Spleen (tissue), 11 donors: ENCODE data around the gene S1PR5. TPM values are rescaled to one million over a fixed set of nuclear protein-coding genes. Genes with fewer than 3 reads are reported as not detected.

ENCODE experiments used
- DNase-seq: peaks from one replicate; pipeline ENCODE4 v3.0.0-alpha.2; 2020
- H3K27ac ChIP-seq, 8 donors: fragments of 200-600 bp; sonication (generic) in 7 of 8; 1 replicate in 4 of 8; 2 replicates in 4 of 8; pipeline versions ENCODE4 v1.5.0 to v1.8.0; 2016 to 2021; ENCODE audit warnings: inconsistent platforms in 4 of 8, mild to moderate bottlenecking in 4 of 8, moderate library complexity in 1 of 8
- H3K27me3 ChIP-seq, 7 donors: fragments of 200-600 bp; sonication (generic) in 6 of 7; replicated peaks in 1 of 7; 1 replicate in 4 of 7; 2 replicates in 3 of 7; pipeline versions ENCODE4 v1.5.0 to v1.8.0; 2016 to 2021; ENCODE audit warnings: inconsistent platforms in 3 of 7, mild to moderate bottlenecking in 1 of 7
- H3K36me3 ChIP-seq, 6 donors: fragments of 200-600 bp; sonication (generic) in 5 of 6; 1 replicate in 4 of 6; 2 replicates in 2 of 6; pipeline versions ENCODE4 v1.5.0 to v1.8.0; 2016 to 2021; ENCODE audit warnings: inconsistent platforms in 2 of 6
- H3K4me1 ChIP-seq, 6 donors: fragments of 200-600 bp; sonication (generic) in 5 of 6; 1 replicate in 3 of 6; 2 replicates in 3 of 6; pipeline versions ENCODE4 v1.5.0 to v1.8.0; 2016 to 2021; ENCODE audit warnings: inconsistent platforms in 3 of 6
- H3K4me3 ChIP-seq, 8 donors: fragments of 200-600 bp; sonication (generic) in 7 of 8; 1 replicate in 4 of 8; 2 replicates in 4 of 8; pipeline versions ENCODE4 v1.5.0 to v1.8.0; 2016 to 2021; ENCODE audit warnings: inconsistent platforms in 4 of 8, mild to moderate bottlenecking in 4 of 8, moderate library complexity in 2 of 8
- H3K9me3 ChIP-seq, 8 donors: fragments of 200-600 bp; sonication (generic) in 7 of 8; 1 replicate in 4 of 8; 2 replicates in 4 of 8; pipeline versions ENCODE4 v1.5.0 to v1.8.0; 2016 to 2021; ENCODE audit warnings: inconsistent platforms in 4 of 8
- POLR2A ChIP-seq, 3 donors: fragments of 450-650 bp; IDR thresholded peaks; one replicate each; pipeline ENCODE4 v1.5.1; 2017; ENCODE audit warnings: antibody characterized with exemption in 3 of 3, mild to moderate bottlenecking in 1 of 3
- POLR2AphosphoS5 ChIP-seq, 3 donors: sonication (generic); formaldehyde crosslinking; IDR thresholded peaks; one replicate each; pipeline ENCODE4 v1.5.1; 2017; ENCODE audit warnings: antibody characterized with exemption in 3 of 3
- WGBS, 5 donors: extraction: QIAGEN DNeasy Blood & Tissue Kit in 3 of 5; methylation state at CpG; one replicate each; pipeline versions ENCODE4 v1.1.5 to v1.1.7; 2013 to 2018; 5-methylcytosine and 5-hydroxymethylcytosine counted together
- intact Hi-C: fragments of 100-400 bp; cut with DNase I; formaldehyde crosslinking; loops from one replicate; pipeline ENCODE4 v1.15.0; 2023; ENCODE audit warnings: low total_unique reads
- polyA plus RNA-seq, 3 donors: library from polyadenylated mRNA; stranded (reverse); fragments of 200-250 nt; gene quantifications; one replicate each; pipeline ENCODE4 v1.2.1, GENCODE V29; 2013
- total RNA-seq, 7 donors: library from RNA; depleted of rRNA in 3 of 7; stranded (reverse); fragments of >200 nt in 3 of 7; fragmentation: NEBNext Ultra II Directional in 4 of 7; extraction: Animal tissue kit (Norgen Biotek cat#: 25700) in 4 of 7; gene quantifications; one replicate each; pipeline versions ENCODE4 v1.1.0 to v1.2.1, GENCODE V29; 2016 to 2021
- TF ChIP-seq, protein P1 (sequence below), 11 experiments: fragments of 200-600 bp in 7 of 11; fragments of 450-650 bp in 4 of 11; sonication (generic) in 4 of 11; IDR thresholded peaks in 8 of 11; conservative IDR thresholded peaks in 3 of 11; 1 replicate in 7 of 11; 2 replicates in 4 of 11; pipeline versions ENCODE4 v1.4.0 to v1.8.0; 2016 to 2021; ENCODE audit warnings: antibody characterized with exemption in 11 of 11, inconsistent platforms in 4 of 11, mild to moderate bottlenecking in 1 of 11
- donor health status: healthy with polysubstance abuse.
- donor health status: DM: no; HTN: no; CAD: no; lungs with moderate emphysema.
- donor health status: DM: no; HTN: no; CAD: no.
- donor health status: Bipolar disorder and iron deficiency.
- donor health status: healthy.
- donor health status: DM: no; HTN: no; CAD: no.
- donor health status: DM: yes; HTN: yes; CAD: no.

Gene S1PR5
- total and polyA plus RNA-seq, 10 donors, result 0.52 to 21.2 (median 6.0) TPM

DNA sequence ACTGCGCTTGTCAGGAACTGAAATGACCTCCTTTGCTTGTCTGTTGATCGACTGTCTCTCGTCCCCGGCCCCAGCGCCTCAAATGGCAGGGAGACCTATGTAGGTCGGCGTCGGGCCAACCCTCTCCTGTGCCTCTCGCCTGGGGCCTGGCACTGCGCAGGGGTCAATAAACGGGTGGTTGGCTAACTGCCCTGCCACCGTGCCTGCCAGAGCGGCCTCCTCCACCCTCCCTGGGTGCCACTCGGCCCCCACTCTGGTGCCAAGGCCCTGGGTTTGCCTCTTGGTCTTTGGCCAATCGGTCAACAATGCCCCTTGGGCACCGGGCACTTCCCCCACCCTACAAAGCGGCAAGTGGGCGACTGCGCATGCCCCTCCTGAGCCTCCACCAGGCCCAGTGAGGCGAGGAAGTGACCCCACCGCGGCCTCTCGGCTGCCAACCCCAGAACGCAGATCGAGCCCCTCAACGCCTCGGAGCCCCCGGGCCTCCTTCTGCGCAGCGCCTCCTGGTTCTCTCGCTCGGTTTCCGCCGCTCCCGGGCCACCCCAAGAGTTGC, 15.2 kb downstream of the S1PR5 start:
- intact Hi-C loops, result loop anchor here (5.0 kb wide), 1 partner anchor 65 kb away; the partner anchor contains the start of genes CDKN2D and KRI1
- Histone ChIP-seq H3K27me3 (no peaks in the 10 kb centered on the region), H3K36me3 (peaks cover 0 to 32% (median 19%) of the 10 kb centered on the region in 6 donors), H3K4me3 (peak overlapping the region; percentile 87 to 92 (median 89)), H3K4me1 (peaks cover 24 to 72% (median 60%) of the 10 kb centered on the region in 6 donors), H3K27ac (peak overlapping the region; percentile 91 to 99 (median 98)), H3K9me3 (no peaks in the 10 kb centered on the region)
- TF ChIP-seq POLR2AphosphoS5 (IDR thresholded peaks at IDR 0.05), result peak in 2 of 3 donors; percentile 53 to 66
- no peak for TF ChIP-seq POLR2A (IDR thresholded peaks at IDR 0.05)
- 0 to 2% (median 1%) methylated on average over 15 to 35 of the region's 35 CpGs for WGBS, 5 donors
- DNase-seq, result peak; percentile 90

DNA sequence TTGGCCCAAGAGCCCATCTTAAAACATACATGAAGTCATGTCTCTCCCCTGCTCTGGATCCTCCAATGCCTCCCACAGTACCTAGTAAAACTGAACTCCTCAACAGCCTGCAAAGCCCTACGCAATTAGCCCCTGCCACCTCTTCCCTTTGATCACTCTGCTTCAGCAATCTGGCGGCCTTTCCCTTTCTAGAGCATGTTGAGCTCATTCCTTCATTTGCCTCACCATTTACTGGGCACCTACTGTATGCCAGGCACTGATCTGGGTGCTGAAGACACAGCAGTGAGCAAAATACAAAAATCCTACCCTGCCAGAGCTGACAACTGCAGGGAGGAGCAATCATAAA, 17.0 kb downstream of the S1PR5 start:
- intact Hi-C loops, result loop anchor here (5.0 kb wide), 1 partner anchor 67 kb away; the partner anchor contains the start of genes CDKN2D and KRI1
- H3K27ac ChIP-seq, result peak overlapping the region in 3 of 8 donors; percentile 66 to 80 (median 78)
- WGBS, 5 donors, result 90 to 100% (median 98%) methylated on average over 2 of the region's 2 CpGs
- no peaks in the 10 kb centered on the region for H3K27me3 ChIP-seq
- no peak for DNase-seq
- H3K9me3 ChIP-seq, result no peaks in the 10 kb centered on the region
- peaks cover 19 to 73% (median 56%) of the 10 kb centered on the region in 6 donors for H3K4me1 ChIP-seq
- peaks cover 0 to 50% (median 28%) of the 10 kb centered on the region in 6 donors for H3K36me3 ChIP-seq
- TF ChIP-seq POLR2AphosphoS5 (IDR thresholded peaks at IDR 0.05), result no peak
- TF ChIP-seq, protein P1, sequence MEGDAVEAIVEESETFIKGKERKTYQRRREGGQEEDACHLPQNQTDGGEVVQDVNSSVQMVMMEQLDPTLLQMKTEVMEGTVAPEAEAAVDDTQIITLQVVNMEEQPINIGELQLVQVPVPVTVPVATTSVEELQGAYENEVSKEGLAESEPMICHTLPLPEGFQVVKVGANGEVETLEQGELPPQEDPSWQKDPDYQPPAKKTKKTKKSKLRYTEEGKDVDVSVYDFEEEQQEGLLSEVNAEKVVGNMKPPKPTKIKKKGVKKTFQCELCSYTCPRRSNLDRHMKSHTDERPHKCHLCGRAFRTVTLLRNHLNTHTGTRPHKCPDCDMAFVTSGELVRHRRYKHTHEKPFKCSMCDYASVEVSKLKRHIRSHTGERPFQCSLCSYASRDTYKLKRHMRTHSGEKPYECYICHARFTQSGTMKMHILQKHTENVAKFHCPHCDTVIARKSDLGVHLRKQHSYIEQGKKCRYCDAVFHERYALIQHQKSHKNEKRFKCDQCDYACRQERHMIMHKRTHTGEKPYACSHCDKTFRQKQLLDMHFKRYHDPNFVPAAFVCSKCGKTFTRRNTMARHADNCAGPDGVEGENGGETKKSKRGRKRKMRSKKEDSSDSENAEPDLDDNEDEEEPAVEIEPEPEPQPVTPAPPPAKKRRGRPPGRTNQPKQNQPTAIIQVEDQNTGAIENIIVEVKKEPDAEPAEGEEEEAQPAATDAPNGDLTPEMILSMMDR (IDR thresholded peaks at IDR 0.05 in 8 of 11, conservative IDR thresholded peaks at IDR 0.05 in 3 of 11), result no peak
- no peak for TF ChIP-seq POLR2A (IDR thresholded peaks at IDR 0.05)
- peak overlapping the region in 1 of 8 donors; percentile 15 for H3K4me3 ChIP-seq

DNA sequence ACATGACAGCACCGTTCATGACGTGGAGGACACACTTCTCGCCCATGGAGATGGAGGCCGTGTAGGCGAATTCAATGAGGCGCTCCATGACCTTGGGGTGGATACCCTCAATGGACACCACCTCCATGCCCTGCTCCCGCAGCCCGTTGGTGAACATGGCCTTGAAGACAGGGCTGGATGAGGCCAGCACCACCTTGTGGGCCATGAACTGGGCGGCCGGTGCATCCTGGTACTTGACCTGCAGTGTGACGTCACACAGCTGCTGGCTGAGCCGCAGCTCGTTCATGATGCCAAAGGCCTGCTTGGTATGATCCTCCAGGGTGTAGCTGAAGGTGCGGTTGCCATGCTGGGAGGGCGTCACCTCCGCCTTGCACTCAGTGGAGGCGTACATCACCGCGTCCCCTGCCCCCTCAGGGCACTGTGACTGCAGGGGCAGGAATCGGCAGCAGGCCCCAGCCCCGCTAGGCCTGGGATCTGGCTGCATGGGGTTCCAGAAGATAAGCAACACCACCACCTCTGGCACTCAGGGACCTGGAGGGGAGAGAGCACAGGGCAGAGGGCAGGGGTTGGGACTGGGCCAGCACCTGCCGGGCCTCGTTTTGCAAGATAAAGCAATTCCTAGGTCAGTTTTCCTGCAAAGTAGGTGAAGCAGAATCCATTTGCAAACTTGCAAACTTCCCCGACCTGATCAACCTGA, 17.5 kb downstream of the S1PR5 start:
- H3K36me3 ChIP-seq, result peaks cover 0 to 55% (median 33%) of the 10 kb centered on the region in 6 donors
- H3K9me3 ChIP-seq, result no peaks in the 10 kb centered on the region
- 83 to 87% (median 85%) methylated on average over 14 to 24 of the region's 24 CpGs for WGBS, 5 donors
- intact Hi-C loops, result loop anchor here (5.0 kb wide), 1 partner anchor 68 kb away; the partner anchor contains the start of genes CDKN2D and KRI1
- TF ChIP-seq, protein P1 (IDR thresholded peaks at IDR 0.05 in 8 of 11, conservative IDR thresholded peaks at IDR 0.05 in 3 of 11), result no peak
- no peak for TF ChIP-seq POLR2A (IDR thresholded peaks at IDR 0.05)
- TF ChIP-seq POLR2AphosphoS5 (IDR thresholded peaks at IDR 0.05), result peak in 2 of 3 donors; percentile 12 to 48
- peak overlapping the region in 1 of 8 donors; percentile 15 for H3K4me3 ChIP-seq
- H3K27ac ChIP-seq, result peak overlapping the region in 4 of 8 donors; percentile 66 to 80 (median 76)
- H3K27me3 ChIP-seq, result no peaks in the 10 kb centered on the region
- peaks cover 19 to 72% (median 56%) of the 10 kb centered on the region in 6 donors for H3K4me1 ChIP-seq
- DNase-seq, result no peak

DNA sequence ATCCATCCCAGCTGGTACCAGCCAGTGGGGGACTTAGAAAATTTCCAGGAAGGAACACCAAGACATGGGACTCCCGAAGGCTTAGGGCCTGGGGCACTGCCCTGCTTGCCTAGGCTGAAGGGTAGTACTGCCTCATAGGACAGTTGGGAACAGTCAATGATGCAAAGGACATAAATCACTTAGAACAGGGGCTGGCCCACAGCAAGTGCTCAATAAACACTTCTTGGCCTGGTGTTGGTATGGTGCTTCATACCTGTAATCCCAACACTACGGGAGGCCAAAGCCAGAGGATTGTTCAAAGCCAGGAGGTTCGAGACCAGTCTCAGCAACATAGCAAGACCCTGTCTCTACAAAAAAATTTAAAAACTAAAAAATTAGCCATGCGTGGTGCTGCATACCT, 19.9 kb downstream of the S1PR5 start:
- peak overlapping the region in 4 of 8 donors; percentile 66 to 80 (median 76) for H3K27ac ChIP-seq
- H3K4me1 ChIP-seq, result peaks cover 19 to 69% (median 53%) of the 10 kb centered on the region in 6 donors
- no peak overlapping the region for H3K4me3 ChIP-seq
- H3K27me3 ChIP-seq, result no peaks in the 10 kb centered on the region
- TF ChIP-seq POLR2A (IDR thresholded peaks at IDR 0.05), result no peak
- no peak for TF ChIP-seq POLR2AphosphoS5 (IDR thresholded peaks at IDR 0.05)
- TF ChIP-seq, protein P1 (IDR thresholded peaks at IDR 0.05 in 8 of 11, conservative IDR thresholded peaks at IDR 0.05 in 3 of 11), result no peak
- DNase-seq, result no peak
- no peaks in the 10 kb centered on the region for H3K9me3 ChIP-seq
- peaks cover 0 to 79% (median 45%) of the 10 kb centered on the region in 6 donors for H3K36me3 ChIP-seq
- WGBS, 5 donors, result 87 to 99% (median 94%) methylated on average over 4 of the region's 4 CpGs
- intact Hi-C loops, result no loop called here
